Colonic mucosa (tissue), 4 donors: Measurements from ENCODE around the gene TMEM187. TPM values are rescaled to one million over a fixed set of nuclear protein-coding genes. Genes with fewer than 3 reads are reported as not detected.
A peak's percentile ranks its signal among the peaks of the same experiment; 100 is the strongest.

ENCODE experiments used
- DNase-seq: peaks from one replicate; pipeline ENCODE4 v3.0.0-alpha.2; 2020
- H3K27ac ChIP-seq: fragments of 200-600 bp; one replicate; pipeline ENCODE4 v1.8.0; 2021
- H3K27me3 ChIP-seq: fragments of 200-600 bp; one replicate; pipeline ENCODE4 v1.8.0; 2021
- H3K36me3 ChIP-seq: fragments of 200-600 bp; one replicate; pipeline ENCODE4 v1.8.0; 2021
- H3K4me1 ChIP-seq: fragments of 200-600 bp; one replicate; pipeline ENCODE4 v1.8.0; 2021; ENCODE audit warnings: mild to moderate bottlenecking
- H3K4me3 ChIP-seq: fragments of 200-600 bp; one replicate; pipeline ENCODE4 v1.8.0; 2021
- H3K9ac ChIP-seq, 2 donors: one replicate each; pipeline ENCODE4 v1.7.0; 2013; ENCODE audit warnings: control low read depth in 2 of 2, low read depth in 2 of 2, low read length in 2 of 2
- H3K9me3 ChIP-seq: fragments of 200-600 bp; one replicate; pipeline ENCODE4 v1.8.0; 2021
- intact Hi-C: fragments of 100-400 bp; cut with DNase I; formaldehyde crosslinking; loops from one replicate; pipeline ENCODE4 v1.14.1; 2022
- total RNA-seq, 2 donors: library from RNA; stranded (reverse); fragmentation: NEBNext Ultra II Directional in 1 of 2; extraction: Animal tissue kit (Norgen Biotek cat#: 25700) in 1 of 2; gene quantifications; one replicate each; pipeline ENCODE4 v1.2.1, GENCODE V29; 2021
- TF ChIP-seq, protein P1 (sequence below): fragments of 200-600 bp; IDR thresholded peaks from one replicate; pipeline ENCODE4 v1.8.0; 2022; ENCODE audit warnings: antibody characterized with exemption, mild to moderate bottlenecking
- donor health status: healthy.
- donor health status: DM: no; HTN: no; CAD: no.
- donor health status: DM: no; HTN: no; CAD: no.

Gene TMEM187
- total RNA-seq, 2 donors from 2014 or later, result 8.7 to 19.2 TPM

DNA sequence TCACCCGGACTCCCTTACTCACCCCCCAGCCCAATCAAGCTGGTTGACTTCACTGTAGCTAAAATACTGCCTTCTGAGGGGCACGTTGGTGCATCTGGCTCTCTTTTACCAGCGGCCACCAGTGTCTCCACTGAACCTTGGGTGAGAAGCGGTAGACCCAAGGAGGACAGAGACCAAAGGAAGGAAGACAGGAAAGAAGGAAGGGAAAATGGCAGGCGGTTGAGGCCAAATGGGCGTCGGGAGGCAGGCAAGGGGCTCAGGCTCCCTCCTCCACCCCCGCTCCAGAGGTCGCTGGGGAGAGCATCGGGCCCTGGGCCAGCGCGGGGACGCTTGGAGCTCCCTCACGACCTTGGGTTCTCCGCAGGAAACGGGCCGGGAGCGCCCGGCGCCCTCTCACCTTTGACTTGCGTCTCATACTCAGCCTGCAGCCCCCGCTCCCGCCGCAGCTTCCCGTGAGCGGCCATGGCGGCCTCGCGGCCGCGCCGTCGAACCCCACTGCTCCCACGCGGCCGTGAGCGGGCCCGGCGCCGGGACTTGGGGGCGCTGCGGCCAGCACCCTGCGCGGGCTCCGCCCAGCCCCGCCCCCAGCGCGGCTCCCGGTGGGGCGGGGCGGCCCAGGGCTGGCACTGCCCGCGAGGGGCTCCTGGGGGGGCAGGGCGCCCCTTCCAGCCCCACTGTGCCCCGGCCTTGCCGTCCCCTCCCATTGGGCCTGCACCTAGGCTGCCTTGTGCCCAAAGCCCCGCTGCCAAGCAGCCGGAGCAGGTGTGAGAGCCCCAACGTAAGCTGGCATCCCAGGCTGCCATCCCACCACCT, 46.6 kb upstream of the TMEM187 start, which contains the start of gene ARHGAP4:
Gene ARHGAP4, minus strand, starts transcription at position 526 of the 813 bp plus-strand sequence. Its CDS starts 62 bp downstream, at position 464.
- TF ChIP-seq, protein P1, sequence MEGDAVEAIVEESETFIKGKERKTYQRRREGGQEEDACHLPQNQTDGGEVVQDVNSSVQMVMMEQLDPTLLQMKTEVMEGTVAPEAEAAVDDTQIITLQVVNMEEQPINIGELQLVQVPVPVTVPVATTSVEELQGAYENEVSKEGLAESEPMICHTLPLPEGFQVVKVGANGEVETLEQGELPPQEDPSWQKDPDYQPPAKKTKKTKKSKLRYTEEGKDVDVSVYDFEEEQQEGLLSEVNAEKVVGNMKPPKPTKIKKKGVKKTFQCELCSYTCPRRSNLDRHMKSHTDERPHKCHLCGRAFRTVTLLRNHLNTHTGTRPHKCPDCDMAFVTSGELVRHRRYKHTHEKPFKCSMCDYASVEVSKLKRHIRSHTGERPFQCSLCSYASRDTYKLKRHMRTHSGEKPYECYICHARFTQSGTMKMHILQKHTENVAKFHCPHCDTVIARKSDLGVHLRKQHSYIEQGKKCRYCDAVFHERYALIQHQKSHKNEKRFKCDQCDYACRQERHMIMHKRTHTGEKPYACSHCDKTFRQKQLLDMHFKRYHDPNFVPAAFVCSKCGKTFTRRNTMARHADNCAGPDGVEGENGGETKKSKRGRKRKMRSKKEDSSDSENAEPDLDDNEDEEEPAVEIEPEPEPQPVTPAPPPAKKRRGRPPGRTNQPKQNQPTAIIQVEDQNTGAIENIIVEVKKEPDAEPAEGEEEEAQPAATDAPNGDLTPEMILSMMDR, result no peak
- H3K4me3 ChIP-seq, result peak within 1 kb of the TSS; percentile 42
- H3K4me1 ChIP-seq, result no peaks in the 10 kb centered on the region
- H3K27me3 ChIP-seq, result peaks cover under 1% of the 10 kb centered on the region
- intact Hi-C loops, result no loop called here
- no peaks in the 10 kb centered on the region for H3K36me3 ChIP-seq
- H3K27ac ChIP-seq, result peak within 1 kb of the TSS; percentile 90
- no peak for DNase-seq
- peak within 1 kb of the TSS; percentile 75 to 90 for H3K9ac ChIP-seq
- no peaks in the 10 kb centered on the region for H3K9me3 ChIP-seq

DNA sequence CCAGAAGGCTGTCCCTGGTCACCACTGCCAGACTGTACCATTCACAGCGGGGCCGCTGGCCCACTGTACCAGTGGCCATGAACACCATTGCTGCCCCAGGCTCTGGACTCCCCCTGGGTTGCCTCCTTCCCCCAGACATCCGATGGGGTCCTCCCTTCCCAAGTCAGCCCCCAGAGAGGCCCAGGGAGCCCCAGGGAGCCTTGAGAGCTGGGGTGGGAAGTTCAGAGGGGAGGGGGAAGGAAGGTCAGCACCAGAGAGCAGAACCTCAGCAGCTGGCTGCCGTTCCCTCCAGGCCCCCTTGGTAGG, 46.0 kb upstream of the TMEM187 start:
- DNase-seq, result no peak
- H3K9me3 ChIP-seq, result no peaks in the 10 kb centered on the region
- TF ChIP-seq, protein P1, result no peak
- intact Hi-C loops, result no loop called here
- H3K9ac ChIP-seq, result peak overlapping the region; percentile 75 to 90
- peak overlapping the region; percentile 90 for H3K27ac ChIP-seq
- no peaks in the 10 kb centered on the region for H3K27me3 ChIP-seq
- peak overlapping the region; percentile 42 for H3K4me3 ChIP-seq
- H3K36me3 ChIP-seq, result no peaks in the 10 kb centered on the region
- no peaks in the 10 kb centered on the region for H3K4me1 ChIP-seq

GRCh38 chrX:153926858-153927671, 45.5 kb upstream of the TMEM187 start:
- intact Hi-C loops, result no loop called here
- no peaks in the 10 kb centered on the region for H3K4me1 ChIP-seq
- H3K9me3 ChIP-seq, result no peaks in the 10 kb centered on the region
- no peaks in the 10 kb centered on the region for H3K36me3 ChIP-seq
- peak overlapping the region; percentile 42 for H3K4me3 ChIP-seq
- TF ChIP-seq, protein P1, result no peak
- DNase-seq, result peak; percentile 66
- peak overlapping the region; percentile 90 for H3K27ac ChIP-seq
- H3K27me3 ChIP-seq, result no peaks in the 10 kb centered on the region
- H3K9ac ChIP-seq, result peak overlapping the region; percentile 77 to 90

DNA sequence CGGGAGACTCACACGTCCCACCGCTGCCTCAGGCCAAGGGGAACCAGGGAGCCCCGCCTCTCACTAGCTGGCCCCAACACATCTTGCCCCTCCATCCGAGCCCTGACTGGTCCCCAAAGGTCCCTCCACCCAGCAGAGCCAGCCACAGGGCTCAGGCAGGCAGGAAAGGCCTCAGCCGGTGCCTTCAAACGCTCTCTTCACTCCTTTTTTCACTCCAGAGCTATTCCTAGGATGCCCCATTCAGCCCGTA, 45.0 kb upstream of the TMEM187 start:
- DNase-seq, result no peak
- H3K4me1 ChIP-seq, result no peaks in the 10 kb centered on the region
- H3K27me3 ChIP-seq, result no peaks in the 10 kb centered on the region
- H3K9ac ChIP-seq, result peak overlapping the region; percentile 77 to 90
- TF ChIP-seq, protein P1, result no peak
- peak overlapping the region; percentile 42 for H3K4me3 ChIP-seq
- H3K9me3 ChIP-seq, result no peaks in the 10 kb centered on the region
- intact Hi-C loops, result no loop called here
- H3K27ac ChIP-seq, result peak overlapping the region; percentile 90
- no peaks in the 10 kb centered on the region for H3K36me3 ChIP-seq

- peak overlapping the region; percentile 77 to 90 for H3K9ac ChIP-seq
- peak overlapping the region; percentile 90 for H3K27ac ChIP-seq
- H3K4me1 ChIP-seq, result no peaks in the 10 kb centered on the region
- peak overlapping the region; percentile 42 for H3K4me3 ChIP-seq
- H3K36me3 ChIP-seq, result no peaks in the 10 kb centered on the region
- H3K9me3 ChIP-seq, result no peaks in the 10 kb centered on the region
- H3K27me3 ChIP-seq, result no peaks in the 10 kb centered on the region
- TF ChIP-seq, protein P1, result no peak
- peak; percentile 96 for DNase-seq
- intact Hi-C loops, result no loop called here
These were observed 44.4 kb upstream of the TMEM187 start for GRCh38 chrX:153927922-153928760.
